Measurements from ENCODE around the gene MTR.

Gene MTR

GRCh38 chr1:236760480-236760879 is 34.6 kb upstream of the MTR start:
- ATAC-seq (replicated peaks; ENCODE audit: extremely low read depth, poor library complexity, severe bottlenecking) (no peak), DNase-seq (ENCODE audit: low spot score in 2 of 2) (no peak)
- Mint-ChIP-seq H3K27me3 (peaks cover 19% of the 10 kb centered on the region), H3K9me3 (no peaks in the 10 kb centered on the region), H3K4me1 (peaks cover 5% of the 10 kb centered on the region), H3K36me3 (ENCODE audit: insufficient read depth) (no peaks in the 10 kb centered on the region), H3K27ac (ENCODE audit: low read depth) (no peak overlapping the region), H3K4me3 (no peak overlapping the region)

DNA sequence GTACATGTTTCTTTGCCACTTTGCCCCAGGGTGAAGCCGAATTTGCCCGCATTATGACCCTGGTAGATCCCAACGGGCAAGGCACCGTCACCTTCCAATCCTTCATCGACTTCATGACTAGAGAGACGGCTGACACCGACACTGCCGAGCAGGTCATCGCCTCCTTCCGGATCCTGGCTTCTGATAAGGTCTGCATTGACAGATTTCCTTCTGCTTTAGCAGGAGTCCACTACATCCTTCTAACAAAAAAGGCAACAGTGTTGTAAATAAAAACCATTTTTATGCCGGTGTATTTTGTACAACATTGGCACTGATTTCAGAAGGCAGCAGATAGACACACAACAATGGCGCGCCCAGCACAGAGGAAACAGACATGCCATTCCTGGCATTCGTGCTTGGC is 34.1 kb upstream of the MTR start:
- Mint-ChIP-seq H3K9me3 (no peaks in the 10 kb centered on the region), H3K4me1 (peaks cover 5% of the 10 kb centered on the region), H3K27me3 (peaks cover 24% of the 10 kb centered on the region), H3K4me3 (no peak overlapping the region), H3K27ac (ENCODE audit: low read depth) (no peak overlapping the region), H3K36me3 (ENCODE audit: insufficient read depth) (no peaks in the 10 kb centered on the region)
- DNase-seq (ENCODE audit: low spot score in 2 of 2) (no peak), ATAC-seq (replicated peaks; ENCODE audit: extremely low read depth, poor library complexity, severe bottlenecking) (no peak)

- Mint-ChIP-seq H3K36me3 (ENCODE audit: insufficient read depth) (no peaks in the 10 kb centered on the region), H3K9me3 (no peaks in the 10 kb centered on the region), H3K27ac (ENCODE audit: low read depth) (no peak overlapping the region), H3K4me3 (no peak overlapping the region), H3K4me1 (peaks cover 5% of the 10 kb centered on the region), H3K27me3 (peaks cover 29% of the 10 kb centered on the region)
- no peak for DNase-seq (ENCODE audit: low spot score in 2 of 2)
- no peak for ATAC-seq (replicated peaks; ENCODE audit: extremely low read depth, poor library complexity, severe bottlenecking)
Observed at GRCh38 chr1:236761397-236762132, 33.5 kb upstream of the MTR start.

DNA sequence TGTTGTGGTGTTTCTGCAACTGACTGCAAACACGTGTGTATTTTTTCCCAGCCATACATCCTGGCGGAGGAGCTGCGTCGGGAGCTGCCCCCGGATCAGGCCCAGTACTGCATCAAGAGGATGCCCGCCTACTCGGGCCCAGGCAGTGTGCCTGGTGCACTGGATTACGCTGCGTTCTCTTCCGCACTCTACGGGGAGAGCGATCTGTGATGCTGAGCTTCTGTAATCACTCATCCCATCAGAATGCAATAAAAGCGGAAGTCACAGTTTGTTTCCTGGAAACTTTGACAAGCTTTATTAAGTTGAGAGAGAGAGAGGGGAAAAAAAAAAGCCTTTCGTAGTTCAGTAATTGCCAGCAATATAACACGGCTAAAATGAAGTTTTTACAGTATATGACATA is 32.7 kb upstream of the MTR start:
- peaks cover 35% of the 10 kb centered on the region for H3K27me3 Mint-ChIP-seq
- ATAC-seq (replicated peaks; ENCODE audit: extremely low read depth, poor library complexity, severe bottlenecking) (no peak), DNase-seq (ENCODE audit: low spot score in 2 of 2) (no peak)
- H3K27ac Mint-ChIP-seq (ENCODE audit: low read depth), result no peak overlapping the region
- H3K9me3 Mint-ChIP-seq, result no peaks in the 10 kb centered on the region
- no peak overlapping the region for H3K4me3 Mint-ChIP-seq
- H3K4me1 Mint-ChIP-seq, result peaks cover 5% of the 10 kb centered on the region
- H3K36me3 Mint-ChIP-seq (ENCODE audit: insufficient read depth), result no peaks in the 10 kb centered on the region

DNA sequence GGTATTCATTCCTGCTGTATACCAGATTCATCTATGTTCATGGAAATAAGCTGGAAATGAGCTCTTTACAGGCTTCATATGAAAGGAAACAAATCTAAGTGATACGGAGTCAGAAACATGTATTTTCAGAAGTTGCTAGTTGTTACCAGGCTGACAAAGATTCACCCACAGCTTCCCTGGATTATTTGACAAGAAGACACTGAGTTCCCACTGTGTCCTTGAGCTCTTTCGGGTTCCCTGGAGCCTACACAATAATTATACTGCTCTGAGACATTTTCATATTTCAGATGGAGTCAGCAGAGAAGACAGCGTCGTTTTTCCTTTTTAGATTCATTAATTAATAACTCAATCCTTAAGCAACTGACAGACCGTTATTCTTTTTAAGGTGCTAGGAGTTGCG is 29.3 kb upstream of the MTR start:
- H3K4me1 Mint-ChIP-seq, result no peaks in the 10 kb centered on the region
- H3K27me3 Mint-ChIP-seq, result peaks cover 59% of the 10 kb centered on the region
- DNase-seq (ENCODE audit: low spot score in 2 of 2), result no peak
- H3K4me3 Mint-ChIP-seq, result no peak overlapping the region
- ATAC-seq (replicated peaks; ENCODE audit: extremely low read depth, poor library complexity, severe bottlenecking), result no peak
- H3K27ac Mint-ChIP-seq (ENCODE audit: low read depth), result no peak overlapping the region
- no peaks in the 10 kb centered on the region for H3K36me3 Mint-ChIP-seq (ENCODE audit: insufficient read depth)
- no peaks in the 10 kb centered on the region for H3K9me3 Mint-ChIP-seq

DNA sequence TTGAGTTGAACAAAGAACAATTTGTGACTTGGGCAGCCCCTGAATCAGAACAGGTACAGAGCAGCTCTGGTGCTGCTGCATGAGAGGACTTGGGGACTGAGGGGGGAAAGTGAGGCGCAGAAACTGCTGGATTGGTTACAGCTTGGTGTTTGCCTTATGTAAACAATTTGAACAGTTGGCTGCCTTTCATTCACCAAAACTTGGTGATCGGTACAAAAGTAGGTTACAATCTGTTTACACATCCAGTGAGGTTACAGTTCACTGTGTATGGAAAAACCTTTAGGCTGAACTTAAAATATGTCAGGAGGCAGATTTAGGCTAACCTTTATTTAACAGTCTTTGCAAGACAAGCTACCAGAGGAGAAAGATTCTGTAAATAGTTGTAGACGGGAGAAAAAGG is 28.6 kb upstream of the MTR start:
- Mint-ChIP-seq H3K27me3 (peaks cover 66% of the 10 kb centered on the region), H3K9me3 (no peaks in the 10 kb centered on the region), H3K27ac (ENCODE audit: low read depth) (no peak overlapping the region), H3K4me3 (no peak overlapping the region), H3K4me1 (no peaks in the 10 kb centered on the region), H3K36me3 (ENCODE audit: insufficient read depth) (no peaks in the 10 kb centered on the region)
- no peak for DNase-seq (ENCODE audit: low spot score in 2 of 2)
- ATAC-seq (replicated peaks; ENCODE audit: extremely low read depth, poor library complexity, severe bottlenecking), result no peak

DNA sequence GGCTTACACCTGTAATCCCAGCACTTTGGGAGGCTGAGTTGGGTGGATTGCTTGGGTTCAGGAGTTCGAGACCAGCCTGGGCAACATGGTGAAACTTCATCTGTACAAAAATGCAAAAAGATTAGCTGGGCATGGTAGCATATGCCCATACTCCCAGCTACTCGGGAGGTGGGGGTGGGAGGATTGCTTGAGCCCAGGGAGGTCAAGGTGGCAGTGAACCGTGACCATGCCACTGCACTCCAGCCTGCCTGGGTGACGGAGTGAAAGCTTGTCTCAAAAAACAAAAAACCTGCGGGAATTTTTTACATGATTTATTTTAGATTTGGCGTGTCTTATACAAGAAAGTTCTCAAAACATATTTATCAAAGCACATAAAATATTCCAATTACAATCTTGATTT is 27.8 kb upstream of the MTR start:
- H3K27me3 Mint-ChIP-seq, result peaks cover 66% of the 10 kb centered on the region

DNA sequence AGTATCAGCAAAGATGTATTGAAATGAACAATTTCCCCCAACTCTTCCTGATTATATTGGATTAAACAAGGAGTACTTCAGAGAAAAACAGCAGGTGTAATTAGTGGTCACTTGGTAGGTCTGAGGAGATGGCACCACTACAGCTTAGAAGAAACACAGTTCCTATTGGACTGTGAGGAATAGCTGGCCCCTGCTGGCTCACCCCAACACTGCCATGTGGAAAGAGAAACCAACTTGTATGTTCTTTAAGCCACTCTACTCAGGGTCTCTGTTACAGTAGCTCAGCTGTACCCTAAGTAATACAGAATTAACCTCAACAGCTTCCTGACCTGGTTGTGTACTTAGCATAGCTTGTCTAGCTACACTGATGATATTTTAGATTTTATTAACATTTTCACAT is 26.5 kb upstream of the MTR start:
- Mint-ChIP-seq H3K27ac (ENCODE audit: low read depth) (no peak overlapping the region), H3K27me3 (peaks cover 66% of the 10 kb centered on the region), H3K9me3 (no peaks in the 10 kb centered on the region), H3K4me1 (no peaks in the 10 kb centered on the region), H3K4me3 (no peak overlapping the region), H3K36me3 (ENCODE audit: insufficient read depth) (no peaks in the 10 kb centered on the region)
- DNase-seq (ENCODE audit: low spot score in 2 of 2) (no peak), ATAC-seq (replicated peaks; ENCODE audit: extremely low read depth, poor library complexity, severe bottlenecking) (no peak)

More for the DNA sequence above, 27.8 kb upstream of the MTR start:
- no peak overlapping the region for H3K4me3 Mint-ChIP-seq
- H3K9me3 Mint-ChIP-seq, result no peaks in the 10 kb centered on the region
- no peaks in the 10 kb centered on the region for H3K36me3 Mint-ChIP-seq (ENCODE audit: insufficient read depth)
- no peak overlapping the region for H3K27ac Mint-ChIP-seq (ENCODE audit: low read depth)
- DNase-seq (ENCODE audit: low spot score in 2 of 2) (no peak), ATAC-seq (replicated peaks; ENCODE audit: extremely low read depth, poor library complexity, severe bottlenecking) (no peak)
- no peaks in the 10 kb centered on the region for H3K4me1 Mint-ChIP-seq

DNA sequence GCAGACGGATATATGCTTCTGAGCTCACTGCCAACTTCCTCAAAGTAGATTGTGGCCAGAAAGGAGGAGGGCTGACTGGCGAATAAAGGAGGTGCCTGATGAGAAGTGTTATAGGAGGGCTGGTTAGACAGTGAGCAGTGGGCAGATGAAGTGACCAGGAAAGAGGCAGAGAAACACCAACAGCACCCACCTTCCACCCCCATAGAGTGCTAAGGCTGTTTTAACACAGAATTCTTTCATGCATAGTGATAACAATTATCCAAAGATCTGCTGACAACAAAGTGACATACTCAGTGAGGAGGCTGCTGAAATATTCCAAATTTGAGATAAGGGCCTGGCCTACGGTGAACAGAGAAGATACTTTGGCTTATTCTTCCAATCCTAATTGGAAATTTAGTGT is 21.2 kb upstream of the MTR start:
- Mint-ChIP-seq H3K27me3 (peaks cover 69% of the 10 kb centered on the region), H3K4me3 (no peak overlapping the region), H3K36me3 (ENCODE audit: insufficient read depth) (no peaks in the 10 kb centered on the region), H3K27ac (ENCODE audit: low read depth) (no peak overlapping the region), H3K4me1 (no peaks in the 10 kb centered on the region), H3K9me3 (peaks cover 1% of the 10 kb centered on the region)
- no peak for DNase-seq (ENCODE audit: low spot score in 2 of 2)
- no peak for ATAC-seq (replicated peaks; ENCODE audit: extremely low read depth, poor library complexity, severe bottlenecking)

DNA sequence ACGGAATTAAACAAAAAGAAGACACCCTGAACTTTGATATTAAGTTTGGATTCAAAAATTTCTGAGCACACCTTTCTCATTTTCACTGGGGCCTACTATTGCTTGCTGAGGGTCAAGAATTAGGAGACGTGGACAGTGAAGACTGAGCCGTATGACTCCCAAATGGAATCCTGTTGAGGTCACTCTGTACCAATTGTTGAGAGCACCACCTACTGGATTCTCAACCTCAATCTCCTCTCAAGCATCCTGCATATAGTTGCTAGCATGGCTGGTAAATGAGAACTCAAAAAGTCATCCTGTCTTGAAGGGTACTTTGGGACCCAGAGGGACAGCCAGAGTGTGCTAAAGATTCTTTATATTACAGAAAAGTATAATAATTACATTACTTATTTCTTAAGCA is 20.2 kb upstream of the MTR start:
- ATAC-seq (replicated peaks; ENCODE audit: extremely low read depth, poor library complexity, severe bottlenecking) (no peak), DNase-seq (ENCODE audit: low spot score in 2 of 2) (no peak)
- no peak overlapping the region for H3K27ac Mint-ChIP-seq (ENCODE audit: low read depth)
- no peak overlapping the region for H3K4me3 Mint-ChIP-seq
- peaks cover 69% of the 10 kb centered on the region for H3K27me3 Mint-ChIP-seq
- H3K36me3 Mint-ChIP-seq (ENCODE audit: insufficient read depth), result no peaks in the 10 kb centered on the region
- H3K4me1 Mint-ChIP-seq, result no peaks in the 10 kb centered on the region
- peaks cover 7% of the 10 kb centered on the region for H3K9me3 Mint-ChIP-seq

GRCh38 chr1:236779312-236779711 is 15.8 kb upstream of the MTR start:
- ATAC-seq (replicated peaks; ENCODE audit: extremely low read depth, poor library complexity, severe bottlenecking) (no peak), DNase-seq (ENCODE audit: low spot score in 2 of 2) (no peak)
- Mint-ChIP-seq H3K4me1 (no peaks in the 10 kb centered on the region), H3K4me3 (no peak overlapping the region), H3K27ac (ENCODE audit: low read depth) (no peak overlapping the region), H3K9me3 (peaks cover 7% of the 10 kb centered on the region), H3K27me3 (peaks cover 63% of the 10 kb centered on the region), H3K36me3 (ENCODE audit: insufficient read depth) (no peaks in the 10 kb centered on the region)

- Mint-ChIP-seq H3K36me3 (ENCODE audit: insufficient read depth) (no peaks in the 10 kb centered on the region), H3K27ac (ENCODE audit: low read depth) (no peak overlapping the region), H3K9me3 (no peaks in the 10 kb centered on the region), H3K4me1 (no peaks in the 10 kb centered on the region), H3K4me3 (no peak overlapping the region), H3K27me3 (peaks cover 8% of the 10 kb centered on the region)
- ATAC-seq (replicated peaks; ENCODE audit: extremely low read depth, poor library complexity, severe bottlenecking) (no peak), DNase-seq (ENCODE audit: low spot score in 2 of 2) (no peak)
Observed at GRCh38 chr1:236785477-236785876, 9.6 kb upstream of the MTR start.

DNA sequence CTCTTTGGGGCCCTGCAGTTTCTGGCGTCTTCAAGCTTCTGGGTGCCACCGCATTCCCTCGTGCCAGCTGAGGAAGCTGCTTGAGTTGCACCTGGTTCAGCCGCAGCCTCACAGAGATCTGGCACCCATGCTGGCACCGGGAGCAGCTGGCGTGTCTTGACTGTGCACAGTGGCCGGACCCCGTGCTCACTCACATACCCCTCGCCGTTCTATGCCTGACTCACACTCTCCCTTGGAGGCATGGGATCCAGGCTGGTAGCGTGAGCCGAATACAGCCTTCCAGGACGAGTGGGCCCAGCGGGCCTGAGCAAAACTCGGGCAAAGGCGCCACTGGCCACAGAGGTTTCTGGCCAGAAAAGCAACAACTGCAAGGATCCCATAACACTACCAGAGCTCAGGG is 8.6 kb upstream of the MTR start:
- Mint-ChIP-seq H3K9me3 (no peaks in the 10 kb centered on the region), H3K27ac (ENCODE audit: low read depth) (no peak overlapping the region), H3K4me1 (no peaks in the 10 kb centered on the region), H3K4me3 (no peak overlapping the region), H3K27me3 (peaks cover 1% of the 10 kb centered on the region), H3K36me3 (ENCODE audit: insufficient read depth) (no peaks in the 10 kb centered on the region)
- DNase-seq (ENCODE audit: low spot score in 2 of 2) (no peak), ATAC-seq (replicated peaks; ENCODE audit: extremely low read depth, poor library complexity, severe bottlenecking) (no peak)
